ENCODE measurements around the gene GLG1.

Gene GLG1

DNA sequence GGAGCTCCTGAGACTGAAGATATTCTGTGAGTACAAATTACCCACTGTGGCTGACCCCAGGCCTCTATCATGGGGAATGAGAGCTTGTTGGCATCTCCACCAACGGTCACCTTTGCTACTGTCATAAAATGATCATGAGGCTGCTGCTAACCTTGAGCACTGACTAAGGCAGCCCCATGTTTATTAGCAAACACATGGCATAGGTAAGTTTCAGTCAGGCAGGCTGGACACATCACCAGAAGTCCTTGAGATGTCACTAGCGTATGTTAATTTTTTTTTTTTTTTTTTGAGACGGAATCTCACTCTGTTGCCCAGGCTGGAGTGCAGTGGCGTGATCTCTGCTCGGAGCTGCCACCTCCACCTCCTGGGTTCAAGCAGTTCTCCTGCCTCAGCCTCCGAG is 1.5 kb upstream of the GLG1 start:
- no peak for DNase-seq

DNA sequence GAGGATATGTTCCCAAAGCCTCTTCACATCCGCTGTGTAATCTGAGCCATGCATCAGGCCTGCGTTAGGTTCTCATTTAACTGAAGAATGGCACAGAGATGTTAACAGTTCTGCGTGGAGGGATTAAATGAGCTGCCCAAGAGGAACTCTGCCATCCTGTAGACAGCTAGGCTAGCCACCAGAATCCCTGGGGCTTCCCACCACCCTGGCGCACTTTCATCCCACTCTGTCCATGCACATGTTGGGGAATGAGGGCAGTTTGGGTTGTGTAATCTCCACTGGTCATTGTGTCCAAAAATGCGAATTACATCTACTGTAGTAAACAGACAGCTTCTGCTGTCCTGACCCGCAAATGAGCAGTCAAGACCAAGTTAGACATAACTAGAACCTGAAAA is 1.0 kb upstream of the GLG1 start:
- DNase-seq = no peak

DNA sequence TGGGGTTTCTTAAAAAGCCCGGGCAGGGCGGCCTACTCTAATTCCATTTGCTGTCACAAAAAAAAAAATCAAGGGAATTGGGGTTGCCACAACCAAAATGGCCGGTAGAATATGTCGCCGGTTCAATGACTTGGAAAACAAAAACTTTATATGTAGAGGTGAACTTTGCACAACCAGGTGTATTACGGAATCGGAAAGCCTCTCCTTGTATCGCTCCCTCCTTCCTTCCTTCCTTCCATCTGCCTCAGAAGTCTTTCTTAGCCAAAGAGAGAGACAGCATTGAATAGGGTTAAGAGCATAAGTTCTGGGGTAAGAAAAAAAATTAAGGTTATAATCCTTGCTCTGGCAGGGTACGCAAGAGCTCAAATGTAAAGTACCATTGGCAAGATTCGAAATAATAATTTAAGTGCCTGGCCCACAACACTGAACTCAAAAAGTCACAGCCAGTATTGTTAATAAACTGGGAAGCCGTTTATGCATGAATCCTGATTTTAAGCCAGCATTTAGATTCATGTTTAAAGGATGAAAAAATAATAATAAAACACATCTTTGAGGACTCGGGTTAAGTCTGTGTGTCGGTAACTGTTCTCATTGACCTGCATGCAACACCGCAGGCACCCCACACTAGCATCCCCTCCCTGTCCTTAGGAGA is 522 bp upstream of the GLG1 start:
- DNase-seq = peak; percentile 77

DNA sequence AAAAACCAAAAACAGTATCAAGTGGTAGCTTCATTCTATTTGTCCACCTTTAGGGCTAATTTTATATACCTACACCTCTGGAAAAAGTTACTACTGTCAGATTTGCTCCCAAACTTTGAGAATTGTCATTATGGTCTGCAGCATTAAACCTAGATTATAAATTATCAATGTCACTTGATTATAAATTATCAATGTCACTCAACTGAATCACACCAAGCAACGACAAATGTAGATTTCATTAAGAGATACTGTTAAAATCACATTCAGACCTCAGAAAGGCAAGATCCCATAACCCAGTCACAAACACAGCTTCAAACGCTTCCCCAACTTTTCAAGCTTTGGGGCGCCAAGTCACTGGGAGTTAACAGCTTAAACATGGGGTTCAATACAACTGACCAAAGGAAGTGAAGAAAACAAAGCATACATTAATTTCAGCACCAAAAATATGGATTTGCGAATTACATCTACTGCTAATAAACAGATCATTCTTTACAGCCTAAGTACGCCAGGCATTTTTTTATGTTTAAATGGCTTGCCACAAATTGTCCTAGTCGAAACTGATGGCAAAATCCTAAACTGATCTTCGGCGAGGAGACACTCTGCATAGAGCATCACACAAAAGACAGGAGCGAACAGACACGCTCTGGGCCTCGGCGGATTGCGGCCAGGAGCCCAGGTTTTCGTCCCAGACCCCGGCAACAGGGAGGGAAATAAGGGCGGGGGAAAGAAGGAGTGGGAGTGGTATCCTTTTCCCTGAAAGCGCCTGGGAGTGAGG is 981 bp downstream of the GLG1 start:
- DNase-seq = peak; percentile 58

DNA sequence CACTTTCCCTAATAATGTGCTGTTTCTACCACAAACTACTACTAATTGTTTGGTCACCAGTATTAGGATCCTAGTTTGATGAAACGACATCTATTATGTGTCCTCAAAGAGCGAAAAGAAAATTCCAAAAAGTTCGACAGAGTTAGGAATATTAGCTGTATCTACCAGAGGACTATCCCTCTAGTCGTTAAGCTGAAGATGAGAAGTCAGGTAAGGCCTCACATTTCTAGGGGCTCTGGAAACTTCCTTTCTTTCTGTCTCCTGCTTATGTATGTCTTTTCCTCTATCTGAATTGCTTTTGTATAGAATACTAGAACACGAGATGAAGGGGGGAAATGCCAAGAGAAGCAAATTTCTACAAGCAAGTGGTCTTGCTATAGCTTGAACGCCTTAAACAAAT is 1.6 kb downstream of the GLG1 start:
- peak; percentile 6 for DNase-seq

DNA sequence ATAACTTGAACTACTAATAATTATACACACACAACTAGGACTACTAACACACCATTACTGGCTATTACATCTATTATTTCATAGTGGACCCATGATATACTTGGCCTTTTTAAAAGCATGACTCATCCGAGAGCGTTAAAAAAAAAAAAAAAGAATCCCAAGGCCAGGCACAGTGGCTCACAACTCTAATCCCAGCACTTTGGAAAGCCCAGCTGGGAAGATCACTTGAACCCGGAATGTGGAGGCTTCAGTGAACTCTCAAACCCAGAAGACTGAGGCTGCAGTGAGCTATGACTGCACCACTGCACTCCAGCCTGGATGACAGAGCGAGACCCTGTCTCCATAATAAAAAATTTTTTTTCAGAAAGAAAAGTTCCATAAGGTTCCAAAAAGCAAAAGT is 3.1 kb downstream of the GLG1 start:
- no peak for DNase-seq

DNA sequence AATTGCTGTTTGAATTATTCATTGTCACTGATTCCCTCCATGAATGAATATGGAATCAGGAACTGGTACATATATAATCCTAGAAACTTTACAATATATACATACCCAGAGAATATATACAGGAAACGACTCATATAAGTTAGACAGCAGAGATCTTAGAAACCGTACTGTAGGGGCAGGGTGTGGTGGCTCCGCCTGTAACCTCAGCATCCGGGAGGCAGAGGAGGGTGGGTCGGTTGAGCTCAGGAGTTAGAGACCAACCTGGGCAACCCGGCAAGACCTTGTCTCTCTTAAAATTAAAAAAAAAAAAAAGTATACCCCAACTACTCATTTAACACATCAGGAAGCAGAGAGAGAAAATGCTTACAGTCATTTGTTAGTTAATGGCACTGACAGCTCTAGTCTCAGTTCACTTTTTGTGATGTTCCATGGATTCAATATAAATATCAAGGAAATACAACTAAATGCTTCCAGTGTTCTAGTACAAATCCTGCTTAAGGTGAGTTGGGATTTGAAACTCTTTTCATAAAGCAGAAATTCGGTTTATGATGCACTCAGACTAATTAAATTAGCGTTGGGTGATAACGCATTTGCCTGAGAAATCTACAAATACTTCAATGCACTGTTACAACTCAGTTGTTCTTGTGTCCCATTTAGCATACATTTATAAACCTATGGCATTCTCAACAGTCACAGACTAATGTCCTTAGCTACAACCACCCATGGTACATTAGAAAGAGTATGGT is 5.6 kb downstream of the GLG1 start:
- DNase-seq = no peak

DNA sequence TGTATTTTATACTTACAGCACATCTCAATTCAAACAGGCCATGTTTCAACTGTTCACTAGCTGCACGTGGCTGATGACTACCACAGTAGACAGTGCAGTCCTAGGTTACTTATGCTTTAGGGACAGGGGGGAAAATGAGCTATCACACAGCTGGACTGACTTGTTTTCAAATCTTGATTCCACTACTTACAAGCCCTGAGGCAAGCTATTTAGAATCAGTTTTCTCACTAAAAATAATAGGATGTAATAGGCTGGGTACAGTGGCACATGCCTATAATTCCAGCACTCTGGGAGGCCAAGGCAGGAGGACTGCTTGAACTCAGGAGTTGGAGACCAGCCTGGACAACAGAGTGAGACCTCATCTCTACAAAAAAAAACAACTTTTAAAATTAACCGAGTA is 10.3 kb downstream of the GLG1 start:
- no peak for DNase-seq

DNA sequence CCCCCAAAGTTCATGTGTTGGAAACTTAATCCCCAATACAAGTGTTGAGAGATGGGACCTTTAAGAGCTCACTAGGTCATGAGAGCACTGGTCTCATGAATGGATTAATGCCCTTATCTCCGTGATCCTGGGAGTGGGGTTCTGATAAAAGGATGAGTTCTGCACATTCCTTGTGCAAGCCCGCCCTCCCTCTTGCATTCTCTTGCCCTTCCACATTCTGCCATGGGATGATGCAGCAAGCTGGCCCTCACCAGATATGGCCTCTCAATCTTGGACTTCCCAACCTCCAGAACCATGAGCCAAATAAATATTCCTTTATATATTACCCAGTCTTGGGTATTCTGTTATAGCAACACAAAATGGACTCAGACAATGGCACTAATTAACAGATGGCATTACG is 14.1 kb downstream of the GLG1 start:
- no peak for DNase-seq

DNA sequence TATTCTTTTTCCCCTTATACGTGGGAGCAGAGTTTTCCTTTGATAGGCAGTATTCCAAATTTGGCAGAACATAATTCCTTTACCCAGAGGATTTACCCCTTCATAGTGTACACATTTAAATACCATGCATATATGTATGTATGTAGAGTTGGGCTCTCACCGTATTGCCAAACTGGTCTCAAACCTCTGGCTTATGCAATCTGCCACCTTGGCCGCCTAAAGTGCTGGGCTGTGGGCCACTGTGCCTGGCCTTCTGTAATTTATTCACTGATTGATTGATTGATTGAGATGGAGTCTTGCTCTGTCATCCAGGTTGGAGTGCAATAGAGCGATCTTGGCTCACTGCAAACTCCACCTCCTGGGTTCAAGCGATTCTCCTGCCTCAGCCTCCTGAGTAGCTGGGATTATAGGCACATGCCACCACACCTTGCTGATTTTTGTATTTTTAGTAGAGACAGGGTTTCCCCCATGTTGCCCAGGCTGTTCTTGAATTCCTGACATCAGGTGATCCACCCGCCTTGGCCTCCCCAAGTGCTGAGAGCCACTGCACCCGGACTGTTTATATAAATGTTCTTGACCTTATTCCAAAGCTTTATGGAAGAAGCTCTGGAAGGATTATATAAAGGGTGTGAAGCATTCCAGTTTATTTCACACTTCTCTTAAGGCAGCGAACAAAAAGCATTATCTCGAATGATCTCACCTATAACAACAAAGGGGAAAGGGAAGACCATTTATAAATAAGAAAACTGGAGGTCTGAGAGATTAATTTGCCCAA is 14.9 kb downstream of the GLG1 start:
- DNase-seq = no peak

DNA sequence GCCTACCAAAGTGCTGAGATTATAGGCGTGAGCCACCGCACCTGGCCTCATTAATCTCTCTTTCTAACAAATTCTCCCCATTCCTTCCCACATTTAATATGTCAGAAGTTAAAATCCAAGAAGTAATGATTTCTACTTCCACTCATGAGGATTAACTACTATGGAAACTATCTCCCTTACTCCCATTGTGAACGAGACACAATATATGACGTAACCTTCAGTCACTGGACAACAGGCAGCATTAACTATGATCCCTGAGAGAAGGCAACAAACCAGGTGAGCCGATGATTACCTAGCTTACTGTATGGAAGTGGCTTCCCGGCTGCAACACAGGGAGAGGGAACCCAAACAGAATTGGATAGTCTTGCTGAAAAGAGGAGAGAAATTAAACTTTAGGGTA is 20.0 kb downstream of the GLG1 start:
- no peak for DNase-seq

DNA sequence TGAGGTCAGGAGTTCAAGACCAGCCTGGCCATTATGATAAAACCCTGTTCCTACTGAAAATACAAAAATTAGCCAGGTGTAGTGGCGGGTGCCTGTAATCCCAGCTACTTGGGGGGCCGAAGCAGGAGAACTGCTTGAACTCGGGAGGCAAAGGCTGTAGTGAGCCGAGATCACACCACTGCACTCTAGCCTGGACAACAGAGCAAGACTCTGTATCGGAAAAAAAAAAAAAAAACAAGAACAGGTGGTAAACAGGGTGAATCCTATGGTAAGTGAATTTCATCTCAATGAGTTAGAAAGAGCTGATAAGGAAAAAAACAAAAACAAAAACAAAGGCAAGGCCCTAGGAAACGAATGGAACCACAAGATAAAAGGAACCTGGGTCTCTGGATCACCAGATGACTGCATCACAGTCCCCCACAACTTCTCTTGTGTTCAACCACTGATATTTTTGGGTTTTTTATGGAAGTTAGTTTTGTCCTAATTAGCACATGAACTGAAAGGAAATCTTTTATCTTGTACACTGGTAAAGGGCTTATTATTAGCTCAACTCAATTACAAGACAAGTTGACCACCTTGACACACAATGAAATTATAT is 21.0 kb downstream of the GLG1 start:
- DNase-seq = no peak

DNA sequence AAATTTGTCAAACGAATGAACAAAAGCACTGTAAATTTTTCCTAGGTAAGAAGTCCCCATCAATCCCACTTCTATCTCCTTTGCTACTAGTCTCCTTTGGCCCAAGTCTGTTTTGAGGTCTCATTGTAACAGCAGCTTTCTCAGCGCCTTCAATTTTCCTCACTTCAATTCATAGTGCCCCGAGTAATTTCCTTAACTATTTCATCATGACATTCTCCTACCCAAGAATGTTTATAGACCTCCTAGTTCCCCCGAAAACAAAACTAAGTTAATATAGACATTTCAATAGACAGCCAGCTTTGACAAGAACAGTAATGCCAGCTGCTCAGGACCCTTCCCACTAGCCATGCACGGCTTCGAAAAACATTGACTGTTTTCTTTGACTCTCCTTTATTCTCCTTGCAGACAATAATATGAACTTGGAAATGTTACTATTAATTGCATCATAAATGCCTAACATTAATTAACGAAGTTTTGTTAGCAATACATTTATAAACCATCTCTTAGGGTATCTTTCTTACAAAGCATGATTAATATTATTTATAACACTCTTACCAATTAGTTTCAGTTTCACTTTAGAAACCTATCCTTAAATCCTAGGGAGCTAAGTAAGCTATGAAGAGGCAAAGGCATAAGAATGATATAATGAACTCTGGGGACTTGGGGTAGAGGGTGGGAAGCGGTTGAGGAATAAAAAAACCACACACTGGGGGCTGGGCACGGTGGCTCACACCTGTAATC is 22.8 kb downstream of the GLG1 start:
- no peak for DNase-seq

DNA sequence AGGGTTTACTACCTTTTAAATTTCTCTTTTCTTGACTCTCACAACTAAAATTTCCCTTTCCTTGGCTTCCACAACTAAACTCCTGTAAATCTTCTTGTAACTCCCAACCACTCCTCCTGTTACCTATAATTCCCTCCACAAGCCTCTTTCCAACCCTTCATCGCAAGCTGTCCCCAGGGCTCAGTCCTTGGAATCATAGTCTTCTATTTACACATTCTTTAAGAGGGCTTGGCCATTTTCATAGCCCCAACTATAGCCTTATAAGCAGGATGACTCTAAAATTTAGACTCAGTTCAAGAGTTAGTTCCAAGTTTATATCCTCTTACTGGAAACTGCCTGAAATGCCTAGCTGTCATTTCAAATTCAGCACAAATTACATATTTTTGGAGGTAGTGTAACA is 23.9 kb downstream of the GLG1 start:
- no peak for DNase-seq

DNA sequence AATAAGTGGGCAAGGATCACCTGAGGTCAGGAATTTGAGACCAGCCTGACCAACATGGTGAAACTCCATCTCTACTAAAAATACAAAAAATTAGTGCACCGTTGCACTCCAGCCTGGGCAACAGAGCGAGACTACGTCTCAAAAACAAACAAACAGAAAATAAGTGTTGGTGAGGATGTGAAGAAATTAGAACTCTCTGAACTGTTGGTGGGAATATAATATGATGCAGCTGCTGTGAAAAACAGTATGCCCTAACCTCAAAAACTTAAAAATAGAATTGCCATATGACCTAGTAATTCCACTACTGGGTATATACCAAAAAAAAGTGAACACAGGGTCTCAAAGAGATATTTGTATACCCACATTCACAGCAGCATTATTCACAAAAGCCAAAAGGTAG is 26.1 kb downstream of the GLG1 start:
- no peak for DNase-seq

DNA sequence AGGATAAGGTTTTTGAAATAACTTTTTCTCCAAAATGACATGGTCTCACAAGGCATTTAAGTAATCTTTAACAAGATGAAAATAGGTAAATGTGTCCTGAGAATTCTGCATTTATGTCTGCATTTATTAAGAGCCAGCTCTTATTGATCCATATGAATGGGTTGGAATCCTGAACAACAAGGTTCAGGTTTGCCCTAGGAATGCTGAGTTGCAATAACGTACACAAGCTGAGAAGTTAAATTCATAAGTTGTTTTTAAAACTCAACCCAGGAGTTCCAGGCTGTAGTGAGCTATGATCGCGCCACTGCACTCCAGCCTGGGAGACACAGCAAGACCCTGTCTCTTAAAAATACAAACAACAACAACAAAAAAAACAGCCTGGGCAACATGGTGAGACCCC is 28.1 kb downstream of the GLG1 start:
- DNase-seq = no peak

DNA sequence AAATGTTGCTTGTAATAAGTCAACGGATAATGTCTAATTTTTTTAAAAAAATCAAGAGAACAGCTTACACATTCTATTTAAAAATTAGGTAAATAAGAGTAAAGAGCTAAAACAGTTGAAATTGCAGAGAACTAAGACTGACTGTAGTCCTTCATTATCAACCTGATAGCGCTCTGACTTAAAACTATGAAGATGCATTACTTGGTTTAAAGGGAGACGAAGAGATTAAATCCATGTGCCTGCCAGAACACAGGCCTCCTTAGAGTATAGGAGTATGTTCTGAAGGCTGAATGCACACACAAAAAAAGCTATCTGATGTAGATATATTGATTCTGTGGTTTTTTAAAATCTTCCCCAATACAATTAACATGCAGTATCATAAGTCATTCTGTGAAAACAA is 28.5 kb downstream of the GLG1 start:
- no peak for DNase-seq

DNA sequence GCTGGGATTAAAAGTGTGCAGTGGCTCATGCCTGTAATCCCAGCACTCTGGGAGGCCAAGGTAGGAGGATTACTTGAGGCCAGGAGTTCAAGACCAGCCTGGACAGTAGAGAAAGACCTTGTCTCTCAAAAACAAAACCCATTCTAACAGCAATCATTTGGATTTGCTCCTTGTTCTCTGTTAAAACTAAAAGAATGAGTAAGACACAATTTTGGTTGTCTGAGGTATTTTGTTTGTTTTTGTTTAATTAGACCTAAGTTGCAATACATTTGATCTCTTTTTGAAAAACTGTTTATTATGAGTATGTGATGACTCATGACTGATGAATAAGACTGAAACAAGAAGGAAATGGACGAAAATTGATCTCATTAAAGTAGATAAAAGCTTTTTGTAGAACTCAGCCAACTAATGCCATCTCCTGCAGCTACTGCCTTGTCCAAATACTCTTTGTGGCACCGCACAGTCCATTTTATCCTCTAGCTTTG is 29.0 kb downstream of the GLG1 start:
- DNase-seq = no peak

DNA sequence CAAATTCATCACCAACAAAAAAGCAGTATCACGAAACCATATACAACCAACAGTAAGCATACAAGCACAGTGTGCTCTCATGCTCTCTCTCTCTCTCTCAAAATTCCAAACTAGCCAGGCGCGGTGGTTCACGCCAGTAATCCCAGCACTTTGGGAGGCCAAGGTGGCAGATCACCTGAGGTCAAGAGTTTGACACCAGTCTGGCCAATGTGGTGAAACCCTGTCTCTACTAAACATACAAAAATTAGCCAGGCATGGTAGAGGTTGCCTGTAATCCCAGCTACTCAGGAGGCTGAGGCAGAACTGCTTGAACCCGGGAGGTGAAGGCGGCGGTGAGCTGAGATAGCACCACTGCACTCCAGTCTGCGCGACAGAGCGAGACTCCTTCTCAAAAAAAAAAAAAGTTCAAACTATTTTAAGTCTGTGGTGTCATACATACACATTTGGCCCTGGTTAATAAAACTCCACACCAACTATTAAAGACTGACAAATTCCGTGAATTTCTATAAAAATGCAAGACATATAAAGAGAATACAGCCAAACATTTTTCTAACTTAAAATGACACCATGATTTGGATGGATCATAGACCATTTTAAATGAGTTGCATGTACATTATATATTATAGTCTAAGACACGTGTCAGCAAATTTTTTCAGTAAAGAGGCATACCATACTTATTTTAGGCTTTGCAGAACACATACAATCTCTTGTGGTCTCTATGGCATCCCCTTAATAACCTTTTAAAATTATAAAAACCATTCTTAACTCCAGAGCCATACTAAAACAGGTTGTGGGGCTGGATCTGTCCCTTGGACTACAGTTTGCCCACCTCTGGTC is 30.9 kb downstream of the GLG1 start:
- no peak for DNase-seq

DNA sequence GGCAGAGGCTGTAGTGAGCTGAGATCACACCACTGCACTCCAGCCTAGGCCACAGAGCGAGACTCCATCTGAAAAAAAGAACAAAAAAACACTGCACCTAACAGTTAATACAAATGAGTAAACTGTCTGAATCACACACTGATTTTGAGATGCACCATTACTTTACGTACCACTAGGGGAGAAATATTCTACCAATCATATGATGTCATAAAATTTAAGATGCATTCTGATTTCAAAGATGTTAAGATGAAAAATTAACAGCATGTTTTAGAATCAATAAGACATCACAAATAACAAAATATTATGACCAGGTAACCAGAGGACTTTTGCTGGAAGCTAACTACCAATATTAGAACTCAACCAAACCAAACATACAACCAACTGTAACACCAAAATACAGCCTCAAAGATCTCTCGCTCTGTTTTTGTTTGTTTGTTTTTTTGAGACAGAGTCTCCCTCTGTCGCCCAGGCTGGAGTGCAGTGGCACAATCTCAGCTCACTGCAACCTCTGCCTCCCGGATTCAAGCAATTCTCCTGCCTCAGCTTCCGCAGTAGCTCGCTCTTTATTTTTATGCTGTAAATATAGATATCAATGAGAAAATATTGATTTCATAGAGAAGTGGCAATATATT is 31.6 kb downstream of the GLG1 start:
- no peak for DNase-seq

DNA sequence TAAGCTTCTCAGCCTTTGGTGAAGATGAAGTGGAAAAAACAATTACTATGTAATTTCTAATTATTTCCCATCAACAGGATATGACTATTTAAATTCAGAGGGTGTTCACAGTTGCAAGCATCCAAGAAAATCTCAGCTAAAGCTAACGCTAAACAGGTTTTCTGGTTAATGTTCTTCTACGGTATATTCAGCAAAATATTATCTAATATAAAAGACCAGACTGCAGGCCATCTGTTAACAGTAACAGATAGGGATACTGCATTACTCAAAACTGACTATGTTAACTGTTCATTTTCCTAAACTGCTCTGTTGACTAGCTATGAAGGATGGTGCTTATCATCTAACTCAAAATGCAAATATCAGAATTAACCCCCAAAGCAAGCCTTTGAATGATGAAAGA is 32.8 kb downstream of the GLG1 start:
- DNase-seq = no peak
